Heart left ventricle (tissue), 16 donors: ENCODE results near the gene RNF103. TPM values are rescaled to one million over a fixed set of nuclear protein-coding genes. Genes with fewer than 3 reads are reported as not detected.

ENCODE experiments used
- ATAC-seq, 4 donors: fragments of 200-7000 bp; cut with Tn5 transposase; one replicate each; pipeline ENCODE4 v1.9.1; 2020 to 2022; ENCODE audit warnings: moderate library complexity in 4 of 4, mild to moderate bottlenecking in 3 of 4, moderate number of reproducible peaks in 1 of 4
- DNase-seq, 5 donors: peaks; one replicate each; pipeline ENCODE4 v3.0.0-alpha.2; 2020
- H3K27ac ChIP-seq, 12 donors: fragments of 200-600 bp; sonication (generic) in 4 of 12; one replicate each; pipeline versions ENCODE4 v1.5.0 to v1.8.0; 2016 to 2022; ENCODE audit warnings: mild to moderate bottlenecking in 2 of 12
- H3K27me3 ChIP-seq, 9 donors: fragments of 200-600 bp; sonication (generic) in 2 of 9; one replicate each; pipeline versions ENCODE4 v1.5.1 to v1.8.0; 2016 to 2022; ENCODE audit warnings: mild to moderate bottlenecking in 3 of 9
- H3K36me3 ChIP-seq, 9 donors: fragments of 200-600 bp; sonication (generic) in 2 of 9; one replicate each; pipeline versions ENCODE4 v1.5.0 to v1.8.0; 2018 to 2022; ENCODE audit warnings: mild to moderate bottlenecking in 2 of 9
- H3K4me1 ChIP-seq, 12 donors: fragments of 200-600 bp; sonication (generic) in 4 of 12; one replicate each; pipeline versions ENCODE4 v1.5.0 to v1.8.0; 2016 to 2022; ENCODE audit warnings: mild to moderate bottlenecking in 3 of 12
- H3K4me3 ChIP-seq, 12 donors: fragments of 200-600 bp; sonication (generic) in 4 of 12; one replicate each; pipeline versions ENCODE4 v1.5.0 to v1.8.0; 2017 to 2022; ENCODE audit warnings: mild to moderate bottlenecking in 9 of 12, moderate library complexity in 4 of 12
- H3K9me3 ChIP-seq, 12 donors: fragments of 200-600 bp; sonication (generic) in 4 of 12; one replicate each; pipeline versions ENCODE4 v1.5.0 to v1.8.0; 2016 to 2022; ENCODE audit warnings: mild to moderate bottlenecking in 1 of 12
- CTCF ChIP-seq, 12 donors: fragments of 200-600 bp; sonication (generic) in 4 of 12; IDR thresholded peaks; one replicate each; pipeline versions ENCODE4 v1.5.0 to v1.8.0; 2018 to 2022; ENCODE audit warnings: antibody characterized with exemption in 12 of 12, mild to moderate bottlenecking in 5 of 12
- POLR2A ChIP-seq, 2 donors: fragments of 450-650 bp; IDR thresholded peaks; one replicate each; pipeline ENCODE4 v1.6.1; 2017; ENCODE audit warnings: antibody characterized with exemption in 2 of 2, mild to moderate bottlenecking in 2 of 2, moderate library complexity in 2 of 2
- WGBS, 4 donors: extraction: QIAGEN DNeasy Blood & Tissue Kit in 2 of 4; methylation state at CpG; one replicate each; pipeline versions ENCODE4 v1.1.5 to v1.1.7; 2013 to 2018; 5-methylcytosine and 5-hydroxymethylcytosine counted together
- intact Hi-C, 10 donors: fragments of 100-400 bp; cut with DNase I; formaldehyde crosslinking; loops; one replicate each; pipeline versions ENCODE4 v1.11.1 to v1.14.2; 2022
- polyA plus RNA-seq, 2 donors: library from polyadenylated mRNA; stranded (reverse); fragments of 200-250 nt; gene quantifications; one replicate each; pipeline ENCODE4 v1.2.3, GENCODE V29; 2013
- total RNA-seq, 9 donors: library from RNA; depleted of rRNA in 2 of 9; stranded (reverse); fragments of >200 nt in 2 of 9; fragmentation: NEBNext Ultra II Directional in 3 of 9; extraction: Animal tissue kit (Norgen Biotek cat#: 25700) in 3 of 9; gene quantifications; one replicate each; pipeline versions ENCODE4 v1.1.0 to v1.2.4, GENCODE V29; 2016 to 2023
- donor health status: ischemic (EF 13 %, LVEDD 7.1; RV severe dilation, severe dysfunction).
- donor health status: healthy with polysubstance abuse.
- donor health status: DM: no; HTN: yes; CAD: no.
- donor health status: DM: no; HTN: no; CAD: no.
- donor health status: ischemic (EF 25% LVEDD 6.9; RV normal size, moderate dysfunction).
- donor health status: ischemic (EF 25% LVEDD 5.7; RV mildly dilated, moderate dysfunction).
- donor health status: healthy.
- donor health status: DM: yes; HTN: yes; CAD: no.
- donor health status: ischemic (EF 35%, LVEDD 5.7; RV mildly dilated, moderate dysfunction).
- donor health status: nonischemic (EF 11% LVEDD 7.7; RV severe dilation, severe dysfunction).
- donor health status: DM: yes; HTN: yes; CAD: no.
- donor health status: PGD.
- donor health status: ischemic (EF 29% LVEDD 5.4; RV normal size, mild dysfunction).
- donor health status: nonischemic (EF 23%, LVEDD 6.1; RV moderate dilation, normal function).

Gene RNF103
- total and polyA plus RNA-seq, 11 donors: 28.8 to 75.4 (median 50.9) TPM

- 0 to 1% (median 1%) methylated on average over 28 to 29 of the region's 29 CpGs for WGBS, 4 donors
- Histone ChIP-seq H3K4me1 (peaks cover 0 to 45% (median 33%) of the 10 kb centered on the region in 12 donors), H3K9me3 (no peaks in the 10 kb centered on the region), H3K27me3 (no peaks in the 10 kb centered on the region), H3K27ac (peak overlapping the region; percentile 96 to 100 (median 98)), H3K4me3 (peak overlapping the region; percentile 50 to 93 (median 86)), H3K36me3 (peaks cover 0 to 29% (median 25%) of the 10 kb centered on the region in 9 donors)
- TF ChIP-seq CTCF (IDR thresholded peaks at IDR 0.05) (no peak), POLR2A (IDR thresholded peaks at IDR 0.05) (no peak)
- intact Hi-C loops: loop anchor here in 8 of 10 donors (1.0 to 10.0 kb wide), 14 partner anchors 52 to 428 kb away; partner anchors contain the start of genes CHMP3 (in 5 of the 8), KDM3A (in 2 of the 8), IMMT (in 1 of the 8) and MRPL35 (in 1 of the 8)
- peak in 4 of 5 donors; percentile 16 to 46 (median 35) for DNase-seq
- ATAC-seq: peak in 3 of 4 donors; percentile 27 to 48 (median 35)
Observed at GRCh38 chr2:86622519-86623042, 1.1 kb downstream of the RNF103 start.

GRCh38 chr2:86621280-86621943 is 2.3 kb downstream of the RNF103 start:
- Histone ChIP-seq H3K9me3 (no peaks in the 10 kb centered on the region), H3K27ac (peak overlapping the region in 11 of 12 donors; percentile 96 to 100 (median 98)), H3K4me3 (peak overlapping the region; percentile 50 to 93 (median 86)), H3K36me3 (peaks cover 0 to 40% (median 25%) of the 10 kb centered on the region in 9 donors), H3K4me1 (peaks cover 0 to 57% (median 36%) of the 10 kb centered on the region in 12 donors), H3K27me3 (no peaks in the 10 kb centered on the region)
- intact Hi-C loops: loop anchor here in 8 of 10 donors (5.0 to 10.0 kb wide), 12 partner anchors 53 to 427 kb away; partner anchors contain the start of genes CHMP3 (in 2 of the 8), IMMT (in 1 of the 8), KDM3A (in 1 of the 8) and MRPL35 (in 1 of the 8)
- 7 to 9% (median 7%) methylated on average over 6 of the region's 6 CpGs for WGBS, 4 donors
- TF ChIP-seq CTCF (IDR thresholded peaks at IDR 0.05): peak in 1 of 12 donors; percentile 6
- TF ChIP-seq POLR2A (IDR thresholded peaks at IDR 0.05): no peak
- ATAC-seq: no peak
- no peak for DNase-seq

GRCh38 chr2:86617738-86618137 is 5.9 kb downstream of the RNF103 start:
- peak in 3 of 4 donors; percentile 41 to 48 (median 47) for ATAC-seq
- no peak for DNase-seq
- no peaks in the 10 kb centered on the region for H3K9me3 ChIP-seq
- H3K4me3 ChIP-seq: no peak overlapping the region
- H3K27me3 ChIP-seq: no peaks in the 10 kb centered on the region
- peaks cover 0 to 77% (median 57%) of the 10 kb centered on the region in 9 donors for H3K36me3 ChIP-seq
- peak overlapping the region in 2 of 12 donors; percentile 5 to 13 for H3K27ac ChIP-seq
- intact Hi-C loops: no loop called here
- H3K4me1 ChIP-seq: peaks cover 0 to 69% (median 36%) of the 10 kb centered on the region in 12 donors
- TF ChIP-seq POLR2A (IDR thresholded peaks at IDR 0.05): no peak

- H3K36me3 ChIP-seq: peaks cover 0 to 82% (median 58%) of the 10 kb centered on the region in 9 donors
- DNase-seq: no peak
- H3K9me3 ChIP-seq: no peaks in the 10 kb centered on the region
- intact Hi-C loops: no loop called here
- H3K4me1 ChIP-seq: peaks cover 0 to 69% (median 36%) of the 10 kb centered on the region in 12 donors
- peak overlapping the region in 4 of 12 donors; percentile 5 to 19 (median 13) for H3K27ac ChIP-seq
- no peak overlapping the region for H3K4me3 ChIP-seq
- ATAC-seq: no peak
- no peaks in the 10 kb centered on the region for H3K27me3 ChIP-seq
- TF ChIP-seq POLR2A (IDR thresholded peaks at IDR 0.05) (no peak), CTCF (IDR thresholded peaks at IDR 0.05) (no peak)
- WGBS, 4 donors: 70 to 78% (median 77%) methylated on average over 3 of the region's 3 CpGs
Observed at GRCh38 chr2:86617153-86617552, 6.5 kb downstream of the RNF103 start.
